Heart left ventricle (tissue), 16 donors: Measurements from ENCODE around the gene EVA1C. TPM values are rescaled to one million over a fixed set of nuclear protein-coding genes. Genes with fewer than 3 reads are reported as not detected.

Source experiments
- ATAC-seq, 4 donors: fragments of 200-7000 bp; cut with Tn5 transposase; one replicate each; pipeline ENCODE4 v1.9.1; 2020 to 2022; ENCODE audit warnings: moderate library complexity in 4 of 4, mild to moderate bottlenecking in 3 of 4, moderate number of reproducible peaks in 1 of 4
- DNase-seq, 5 donors: peaks; one replicate each; pipeline ENCODE4 v3.0.0-alpha.2; 2020
- H3K27ac ChIP-seq, 12 donors: fragments of 200-600 bp; sonication (generic) in 4 of 12; one replicate each; pipeline versions ENCODE4 v1.5.0 to v1.8.0; 2016 to 2022; ENCODE audit warnings: mild to moderate bottlenecking in 2 of 12
- H3K27me3 ChIP-seq, 9 donors: fragments of 200-600 bp; sonication (generic) in 2 of 9; one replicate each; pipeline versions ENCODE4 v1.5.1 to v1.8.0; 2016 to 2022; ENCODE audit warnings: mild to moderate bottlenecking in 3 of 9
- H3K36me3 ChIP-seq, 9 donors: fragments of 200-600 bp; sonication (generic) in 2 of 9; one replicate each; pipeline versions ENCODE4 v1.5.0 to v1.8.0; 2018 to 2022; ENCODE audit warnings: mild to moderate bottlenecking in 2 of 9
- H3K4me1 ChIP-seq, 12 donors: fragments of 200-600 bp; sonication (generic) in 4 of 12; one replicate each; pipeline versions ENCODE4 v1.5.0 to v1.8.0; 2016 to 2022; ENCODE audit warnings: mild to moderate bottlenecking in 3 of 12
- H3K4me3 ChIP-seq, 12 donors: fragments of 200-600 bp; sonication (generic) in 4 of 12; one replicate each; pipeline versions ENCODE4 v1.5.0 to v1.8.0; 2017 to 2022; ENCODE audit warnings: mild to moderate bottlenecking in 9 of 12, moderate library complexity in 4 of 12
- H3K9me3 ChIP-seq, 12 donors: fragments of 200-600 bp; sonication (generic) in 4 of 12; one replicate each; pipeline versions ENCODE4 v1.5.0 to v1.8.0; 2016 to 2022; ENCODE audit warnings: mild to moderate bottlenecking in 1 of 12
- CTCF ChIP-seq, 12 donors: fragments of 200-600 bp; sonication (generic) in 4 of 12; IDR thresholded peaks; one replicate each; pipeline versions ENCODE4 v1.5.0 to v1.8.0; 2018 to 2022; ENCODE audit warnings: antibody characterized with exemption in 12 of 12, mild to moderate bottlenecking in 5 of 12
- POLR2A ChIP-seq, 2 donors: fragments of 450-650 bp; IDR thresholded peaks; one replicate each; pipeline ENCODE4 v1.6.1; 2017; ENCODE audit warnings: antibody characterized with exemption in 2 of 2, mild to moderate bottlenecking in 2 of 2, moderate library complexity in 2 of 2
- WGBS, 4 donors: extraction: QIAGEN DNeasy Blood & Tissue Kit in 2 of 4; methylation state at CpG; one replicate each; pipeline versions ENCODE4 v1.1.5 to v1.1.7; 2013 to 2018; 5-methylcytosine and 5-hydroxymethylcytosine counted together
- intact Hi-C, 10 donors: fragments of 100-400 bp; cut with DNase I; formaldehyde crosslinking; loops; one replicate each; pipeline versions ENCODE4 v1.11.1 to v1.14.2; 2022
- polyA plus RNA-seq, 2 donors: library from polyadenylated mRNA; stranded (reverse); fragments of 200-250 nt; gene quantifications; one replicate each; pipeline ENCODE4 v1.2.3, GENCODE V29; 2013
- total RNA-seq, 9 donors: library from RNA; depleted of rRNA in 2 of 9; stranded (reverse); fragments of >200 nt in 2 of 9; fragmentation: NEBNext Ultra II Directional in 3 of 9; extraction: Animal tissue kit (Norgen Biotek cat#: 25700) in 3 of 9; gene quantifications; one replicate each; pipeline versions ENCODE4 v1.1.0 to v1.2.4, GENCODE V29; 2016 to 2023
- donor health status: ischemic (EF 13 %, LVEDD 7.1; RV severe dilation, severe dysfunction).
- donor health status: healthy with polysubstance abuse.
- donor health status: DM: no; HTN: yes; CAD: no.
- donor health status: DM: no; HTN: no; CAD: no.
- donor health status: ischemic (EF 25% LVEDD 6.9; RV normal size, moderate dysfunction).
- donor health status: ischemic (EF 25% LVEDD 5.7; RV mildly dilated, moderate dysfunction).
- donor health status: healthy.
- donor health status: DM: yes; HTN: yes; CAD: no.
- donor health status: ischemic (EF 35%, LVEDD 5.7; RV mildly dilated, moderate dysfunction).
- donor health status: nonischemic (EF 11% LVEDD 7.7; RV severe dilation, severe dysfunction).
- donor health status: DM: yes; HTN: yes; CAD: no.
- donor health status: PGD.
- donor health status: ischemic (EF 29% LVEDD 5.4; RV normal size, mild dysfunction).
- donor health status: nonischemic (EF 23%, LVEDD 6.1; RV moderate dilation, normal function).

EVA1C gene
- total and polyA plus RNA-seq, 11 donors: 10.1 to 44.4 (median 19.7) TPM

GRCh38 chr21:32484706-32485380 lies 72.3 kb downstream of the EVA1C start:
- H3K4me3 ChIP-seq: no peak overlapping the region
- peaks cover 0 to 22% (median 10%) of the 10 kb centered on the region in 9 donors for H3K36me3 ChIP-seq
- TF ChIP-seq CTCF (IDR thresholded peaks at IDR 0.05): no peak
- no peak for TF ChIP-seq POLR2A (IDR thresholded peaks at IDR 0.05)
- no peaks in the 10 kb centered on the region for H3K27me3 ChIP-seq
- H3K9me3 ChIP-seq: peaks cover 0 to 5% (median 0%) of the 10 kb centered on the region in 12 donors
- DNase-seq (peak in 1 of 5 donors; percentile 40), ATAC-seq (peak; percentile 28 to 76 (median 54))
- intact Hi-C loops: no loop called here
- peaks cover 0 to 4% (median 0%) of the 10 kb centered on the region in 12 donors for H3K4me1 ChIP-seq
- no peak overlapping the region for H3K27ac ChIP-seq
- 86 to 91% (median 88%) methylated on average over 16 of the region's 16 CpGs for WGBS, 4 donors

DNA sequence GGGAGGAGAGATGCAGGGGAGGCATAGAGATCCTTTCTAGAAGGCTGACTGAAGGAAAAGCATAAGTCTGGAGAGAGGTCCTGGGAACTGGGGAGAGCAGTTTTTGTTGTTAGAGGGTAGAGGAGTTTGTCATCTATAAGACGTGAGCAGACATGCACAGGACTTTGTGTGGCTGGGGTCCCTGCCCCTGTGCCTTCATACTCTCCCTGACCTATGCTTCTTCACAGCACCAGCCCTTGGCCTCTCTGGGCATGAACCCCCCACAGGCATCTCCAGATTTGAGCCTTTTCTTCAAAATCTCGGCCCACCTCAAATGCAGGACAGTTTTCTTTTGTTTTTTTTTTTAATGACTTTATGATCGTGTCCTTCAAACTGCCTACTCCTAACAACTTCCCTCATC lies 79.9 kb downstream of the EVA1C start:
- TF ChIP-seq POLR2A (IDR thresholded peaks at IDR 0.05) (no peak), CTCF (IDR thresholded peaks at IDR 0.05) (no peak)
- H3K27me3 ChIP-seq: no peaks in the 10 kb centered on the region
- H3K36me3 ChIP-seq: peaks cover 0 to 41% (median 9%) of the 10 kb centered on the region in 9 donors
- 81 to 90% (median 85%) methylated on average over 3 of the region's 3 CpGs for WGBS, 4 donors
- no peak for DNase-seq
- no peak for ATAC-seq
- H3K4me1 ChIP-seq: peaks cover 0 to 31% (median 12%) of the 10 kb centered on the region in 12 donors
- peaks cover 0 to 5% (median 0%) of the 10 kb centered on the region in 12 donors for H3K9me3 ChIP-seq
- intact Hi-C loops: loop anchor here in 2 of 10 donors (10.0 kb wide), 1 partner anchor 78 kb away; the partner anchor contains the start of gene EVA1C (in 2 of the 2)
- peak overlapping the region in 2 of 12 donors; percentile 43 to 55 for H3K27ac ChIP-seq
- no peak overlapping the region for H3K4me3 ChIP-seq

- 76 to 88% (median 86%) methylated on average over 10 of the region's 10 CpGs for WGBS, 4 donors
- H3K36me3 ChIP-seq: peaks cover 0 to 40% (median 8%) of the 10 kb centered on the region in 9 donors
- no peaks in the 10 kb centered on the region for H3K27me3 ChIP-seq
- H3K4me3 ChIP-seq: no peak overlapping the region
- TF ChIP-seq CTCF (IDR thresholded peaks at IDR 0.05): no peak
- no peak for TF ChIP-seq POLR2A (IDR thresholded peaks at IDR 0.05)
- no peak for DNase-seq
- no peak for ATAC-seq
- H3K4me1 ChIP-seq: peaks cover 6 to 53% (median 33%) of the 10 kb centered on the region in 12 donors
- H3K9me3 ChIP-seq: no peaks in the 10 kb centered on the region
- peak overlapping the region in 3 of 12 donors; percentile 8 to 55 (median 49) for H3K27ac ChIP-seq
- intact Hi-C loops: loop anchor here in 5 of 10 donors (5.0 to 10.0 kb wide), 2 partner anchors 80 to 83 kb away; partner anchors contain the start of gene EVA1C (in 5 of the 5)
Observed at GRCh38 chr21:32494934-32495709, 82.6 kb downstream of the EVA1C start.

DNA sequence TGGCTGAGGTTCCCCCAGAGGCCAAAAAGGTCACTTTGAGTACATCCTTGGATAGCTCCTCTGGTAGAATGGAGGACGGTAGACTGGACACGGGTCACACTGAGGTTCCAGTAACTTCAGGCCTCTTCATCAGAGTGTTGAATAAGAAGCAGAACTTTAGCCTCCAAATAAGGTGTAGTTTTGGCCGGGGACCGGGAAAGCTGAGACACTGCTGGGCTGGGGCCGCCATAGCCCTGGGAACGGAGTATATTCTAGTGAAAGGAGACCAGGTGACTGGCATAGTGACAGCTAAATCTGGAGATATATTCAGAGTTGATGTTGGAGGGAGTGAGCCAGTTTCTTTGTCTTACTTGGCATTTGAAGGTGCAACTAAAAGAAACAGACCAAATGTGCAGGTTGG lies 84.1 kb downstream of the EVA1C start:
- WGBS, 4 donors: 89 to 94% (median 92%) methylated on average over 6 of the region's 6 CpGs
- peaks cover 0 to 35% (median 8%) of the 10 kb centered on the region in 9 donors for H3K36me3 ChIP-seq
- H3K4me3 ChIP-seq: no peak overlapping the region
- ATAC-seq (no peak), DNase-seq (no peak)
- no peak overlapping the region for H3K27ac ChIP-seq
- TF ChIP-seq POLR2A (IDR thresholded peaks at IDR 0.05) (no peak), CTCF (IDR thresholded peaks at IDR 0.05) (no peak)
- intact Hi-C loops: loop anchor here in 5 of 10 donors (5.0 to 10.0 kb wide), 2 partner anchors 82 to 84 kb away; partner anchors contain the start of gene EVA1C (in 5 of the 5)
- H3K4me1 ChIP-seq: peaks cover 6 to 60% (median 37%) of the 10 kb centered on the region in 12 donors
- H3K9me3 ChIP-seq: no peaks in the 10 kb centered on the region
- H3K27me3 ChIP-seq: no peaks in the 10 kb centered on the region
